ENCODE measurements around the gene H19.
A peak's percentile ranks its signal among the peaks of the same experiment; 100 is the strongest.

The H19 gene

DNA sequence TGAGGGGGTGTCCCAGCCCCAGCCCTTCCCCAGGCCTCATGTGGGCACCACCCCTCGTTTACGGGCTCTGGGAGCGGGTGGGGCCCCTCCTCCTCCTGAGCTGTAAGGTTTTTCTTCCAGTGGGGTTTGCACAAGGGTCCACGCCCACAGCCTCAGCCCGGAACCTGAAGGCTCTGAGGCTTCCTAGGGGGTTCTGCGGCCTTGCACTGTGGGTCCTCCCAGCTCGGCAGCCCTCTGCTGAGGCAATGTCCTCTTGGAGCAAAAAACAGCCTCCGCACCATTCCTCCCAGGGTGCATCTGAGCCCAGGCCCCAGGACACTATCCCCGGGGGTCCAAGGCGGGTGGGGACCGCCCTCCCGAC lies 14.1 kb downstream of the H19 start:
- no peak for DNase-seq (ENCODE audit: low spot score)
- no peak for FAIRE-seq

DNA sequence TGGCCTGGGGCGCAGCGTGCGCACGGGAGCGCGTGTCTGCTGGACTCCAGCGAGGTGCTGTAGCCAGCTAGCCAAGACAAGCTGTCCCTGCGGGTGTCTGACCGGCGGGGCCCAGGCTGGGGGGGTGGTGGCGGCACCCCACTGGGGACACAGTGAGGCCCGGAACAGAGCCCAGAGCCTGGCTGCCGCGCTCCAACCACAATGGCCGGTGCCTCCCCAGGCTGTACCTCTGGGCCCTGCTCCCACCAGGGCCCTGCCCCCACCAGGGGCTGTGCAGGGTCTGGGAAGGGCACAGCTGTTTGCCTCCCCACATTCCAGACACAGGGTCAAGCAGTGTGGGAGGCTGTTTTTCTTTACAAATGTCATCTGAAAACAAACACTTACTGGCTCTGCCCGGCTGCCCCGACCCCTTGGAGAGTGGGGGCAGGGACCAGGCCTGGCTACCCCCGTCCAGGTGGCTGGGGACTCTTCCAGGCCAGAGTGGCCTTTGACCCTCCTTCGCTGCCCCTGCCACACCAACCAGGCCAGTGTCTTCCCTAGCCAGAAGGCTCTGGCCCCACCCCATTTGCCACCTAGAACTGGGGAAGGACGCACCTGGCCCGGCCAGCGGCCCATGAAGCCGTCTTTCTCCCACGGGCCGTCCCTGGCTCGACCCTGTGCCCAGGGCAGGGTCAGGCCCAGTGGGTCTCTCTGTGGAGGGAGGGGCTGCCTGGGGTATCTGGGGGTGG lies 14.6 kb downstream of the H19 start:
- FAIRE-seq (no peak), DNase-seq (ENCODE audit: low spot score) (no peak)

DNA sequence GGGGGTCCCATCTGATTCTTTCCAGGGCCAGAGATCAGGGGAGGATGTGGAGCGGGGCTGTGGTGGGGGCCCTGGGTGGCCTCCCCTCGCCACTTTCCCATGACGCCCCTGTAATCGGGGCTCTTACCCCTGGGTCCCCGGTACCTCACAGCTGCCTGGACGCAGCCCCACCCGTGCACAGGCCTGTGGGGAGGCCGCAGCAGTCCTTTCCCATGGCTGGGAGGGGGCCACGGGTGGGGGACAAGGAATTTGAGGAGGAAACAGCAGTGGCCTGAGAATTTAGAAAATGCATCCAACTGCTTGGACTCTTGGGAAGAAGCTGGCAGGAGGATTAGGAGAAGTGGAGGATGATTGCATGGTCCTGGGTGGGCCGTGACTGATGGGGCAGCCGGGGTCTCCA lies 18.0 kb downstream of the H19 start:
- no peak for DNase-seq (ENCODE audit: low spot score)

DNA sequence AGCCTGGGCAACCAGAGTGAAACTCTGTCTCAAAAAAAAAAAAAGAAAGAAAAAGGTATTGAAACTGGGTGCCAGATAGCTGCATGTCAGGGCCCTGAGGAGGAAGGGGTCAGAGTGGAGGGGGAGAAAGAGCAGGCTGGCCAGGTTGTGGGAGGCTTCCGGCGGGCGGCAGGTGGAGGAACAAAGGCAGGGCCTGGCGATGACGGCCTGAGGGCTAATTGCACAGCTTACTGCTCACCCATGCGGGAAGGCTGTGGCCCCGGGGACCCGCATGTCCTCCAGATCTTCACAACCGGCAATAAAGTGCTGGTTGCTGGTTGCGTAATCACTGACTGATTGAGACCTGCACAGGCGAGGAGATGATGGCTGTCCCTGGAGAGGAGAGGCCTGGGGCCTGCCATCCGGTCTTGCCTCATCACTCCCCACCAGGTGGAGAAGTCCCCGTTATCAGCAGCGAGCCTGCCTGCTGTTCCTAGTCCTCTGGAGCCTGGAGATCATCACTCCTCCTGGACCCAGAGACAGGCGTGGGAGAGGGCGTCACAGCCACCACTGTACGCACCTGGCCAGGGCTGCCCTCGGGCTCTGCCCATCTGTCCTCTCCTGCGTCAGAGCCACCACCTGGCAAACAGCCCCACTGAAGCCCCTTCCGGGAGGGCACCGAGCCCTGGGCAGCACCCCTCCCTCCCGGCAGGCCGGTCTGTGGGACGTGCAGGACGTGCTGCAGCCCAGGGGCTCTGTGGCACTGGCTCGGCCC lies 18.7 kb downstream of the H19 start:
- FAIRE-seq: no peak
- DNase-seq (ENCODE audit: low spot score): no peak

More for the DNA sequence above, 18.0 kb downstream of the H19 start:
- FAIRE-seq: no peak

DNA sequence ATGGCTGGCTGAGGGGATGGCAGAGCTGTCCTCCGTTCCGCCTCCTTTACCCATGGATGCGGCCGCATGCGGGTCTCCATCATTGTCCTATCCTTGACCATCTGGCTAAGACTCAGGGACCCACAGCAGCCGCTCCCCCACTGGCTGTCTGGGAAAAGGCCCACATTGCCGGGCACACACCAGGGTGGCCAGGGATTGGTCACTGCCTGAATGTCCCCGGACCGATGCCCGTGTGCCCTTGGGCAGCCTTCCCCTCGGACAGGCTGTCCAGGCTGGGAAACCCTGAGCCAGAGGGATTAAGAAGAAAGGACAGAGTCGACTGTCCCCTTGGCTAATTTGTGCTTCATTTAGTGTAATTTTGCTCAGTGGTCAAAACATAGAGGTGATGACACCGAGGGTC lies 22.5 kb downstream of the H19 start:
- DNase-seq (ENCODE audit: low spot score): no peak
- FAIRE-seq: no peak

DNA sequence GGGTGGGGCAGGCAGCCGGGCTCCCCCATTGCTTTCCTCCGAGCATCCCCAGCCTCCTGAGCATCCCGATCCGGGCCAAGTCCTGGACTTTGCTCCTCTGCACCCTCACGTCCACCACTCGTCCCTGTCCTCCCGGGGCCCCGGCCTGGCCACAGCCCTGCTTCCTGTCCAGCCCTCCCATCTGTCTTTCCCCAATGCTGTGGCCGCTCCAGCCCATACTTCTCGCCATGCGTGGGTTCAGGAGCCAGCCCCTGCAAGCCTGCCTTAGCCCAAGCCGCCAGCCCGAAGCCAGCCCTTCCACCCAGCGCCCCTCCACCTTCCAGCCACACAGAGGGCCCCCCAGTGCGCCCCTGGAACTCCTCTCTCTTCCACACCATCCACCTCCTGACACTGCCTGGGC lies 26.7 kb downstream of the H19 start:
- FAIRE-seq: no peak
- DNase-seq (ENCODE audit: low spot score): no peak

DNA sequence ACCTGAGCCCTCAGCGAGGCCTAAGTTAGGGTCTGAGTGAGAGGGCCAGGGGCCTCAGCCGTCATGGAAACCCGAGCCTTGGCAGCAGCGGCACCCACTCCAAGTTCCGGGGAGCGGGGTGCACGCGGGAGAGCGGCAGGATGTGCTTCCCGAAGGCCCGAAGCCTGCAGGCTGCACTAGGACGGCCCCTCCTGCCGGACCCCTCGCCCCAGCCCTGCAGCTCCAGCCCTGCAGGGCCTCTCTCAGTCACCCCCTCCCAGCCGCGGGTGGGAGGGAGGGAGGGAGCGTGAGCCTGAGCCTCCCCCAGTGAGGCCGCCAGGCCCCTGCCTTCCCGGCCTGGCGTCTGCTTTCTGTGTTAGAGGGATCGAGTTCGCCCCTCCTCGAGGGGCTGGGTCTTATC lies 27.9 kb downstream of the H19 start:
- DNase-seq (ENCODE audit: low spot score): no peak
- no peak for FAIRE-seq

DNA sequence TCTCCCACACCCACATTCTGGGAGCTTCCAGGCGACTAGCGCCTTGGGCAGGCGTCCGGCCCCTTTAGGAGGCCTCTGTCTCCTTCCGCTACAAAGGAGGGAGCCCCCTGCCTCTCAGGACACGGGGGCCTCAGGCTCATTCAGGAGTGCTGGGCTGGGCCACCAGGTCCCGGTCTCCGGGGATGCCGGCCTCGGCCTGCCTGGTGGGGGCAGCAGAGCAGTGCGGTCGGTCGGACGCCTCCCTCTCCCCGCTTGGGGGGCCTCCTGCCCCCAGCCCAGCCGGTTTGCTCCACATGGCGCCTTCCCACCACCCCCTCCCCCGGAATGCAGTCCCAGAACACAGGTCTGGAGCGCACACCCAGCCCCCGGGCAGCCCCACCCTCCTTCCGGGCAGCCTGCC lies 28.6 kb downstream of the H19 start:
- no peak for DNase-seq (ENCODE audit: low spot score)
- no peak for FAIRE-seq

DNA sequence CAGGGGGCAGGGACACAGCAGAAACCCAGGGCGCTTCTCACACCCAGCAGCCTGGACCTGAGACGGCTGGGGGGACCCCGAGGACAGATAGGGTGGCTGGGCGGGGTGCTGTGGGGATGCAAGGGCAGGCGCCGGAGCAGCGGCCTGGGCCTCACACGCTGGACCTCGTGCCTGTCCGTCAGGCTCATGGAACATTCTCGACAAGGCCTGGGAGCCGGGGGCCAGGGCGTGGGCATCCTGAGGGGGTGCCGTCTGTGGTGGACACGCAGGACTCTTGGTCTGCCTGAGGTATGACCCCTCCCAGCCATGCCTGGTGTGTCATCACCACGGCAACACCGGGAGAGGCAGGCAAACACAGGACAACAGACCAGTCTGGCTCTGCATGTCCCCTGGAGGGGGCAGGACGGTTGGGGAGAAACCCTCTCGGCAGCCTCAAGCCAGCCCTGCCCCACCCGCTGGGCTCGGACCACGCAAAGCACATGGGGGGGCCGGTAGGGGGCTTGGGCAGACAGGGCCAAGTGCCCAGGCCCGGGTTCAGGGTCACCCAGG lies 29.1 kb downstream of the H19 start:
- DNase-seq (ENCODE audit: low spot score): no peak
- FAIRE-seq: peak; percentile 30

DNA sequence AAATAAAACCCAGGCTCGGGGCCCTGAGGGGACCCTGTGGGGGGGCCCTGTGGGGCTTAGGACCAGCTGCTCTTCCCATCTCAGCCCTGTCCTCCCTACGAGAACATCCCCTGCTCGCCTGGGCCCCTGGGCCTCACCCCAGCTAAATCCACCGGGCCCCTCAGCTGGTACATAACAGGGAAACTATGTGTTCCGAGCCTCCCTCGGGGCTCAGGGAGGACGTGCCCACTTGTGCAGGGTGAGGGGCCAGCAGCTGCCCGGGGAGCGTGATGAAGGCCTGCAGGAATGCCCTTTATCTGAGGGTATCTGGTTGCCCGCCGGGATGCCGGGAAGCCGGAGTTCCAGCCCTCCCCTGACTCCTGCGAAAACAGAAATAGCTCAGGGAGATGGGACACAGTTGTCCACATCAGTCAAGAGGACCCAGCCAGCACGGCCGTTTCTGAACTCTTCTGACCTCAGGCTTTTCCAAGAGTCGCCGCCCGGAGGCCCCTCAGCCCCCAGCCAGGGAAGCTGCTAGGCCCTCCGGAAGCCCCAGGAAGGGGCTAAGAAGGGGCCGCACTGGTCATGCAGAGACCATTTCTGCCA lies 29.9 kb downstream of the H19 start:
- DNase-seq (ENCODE audit: low spot score) (no peak), FAIRE-seq (no peak)

DNA sequence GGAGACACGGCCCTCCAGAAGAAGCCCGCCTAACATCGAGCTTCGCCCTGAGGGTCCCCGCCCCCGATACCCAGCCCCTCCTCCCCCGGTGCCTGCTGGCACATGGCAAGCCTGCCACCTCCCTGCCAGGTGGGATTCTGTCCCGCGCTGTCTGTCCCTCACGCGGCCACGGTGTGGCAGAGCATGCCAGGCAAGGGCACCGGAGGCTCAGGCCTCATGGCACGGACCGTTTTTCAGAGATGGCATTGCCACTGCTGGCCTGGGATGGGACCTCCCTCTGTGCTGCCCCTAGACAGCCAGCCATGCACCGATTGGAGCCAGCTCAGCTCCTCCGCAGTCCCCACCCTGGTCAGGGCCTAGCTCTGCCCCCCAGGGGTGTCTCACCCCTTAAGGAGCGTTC lies 31.1 kb downstream of the H19 start:
- FAIRE-seq (no peak), DNase-seq (ENCODE audit: low spot score) (no peak)

DNA sequence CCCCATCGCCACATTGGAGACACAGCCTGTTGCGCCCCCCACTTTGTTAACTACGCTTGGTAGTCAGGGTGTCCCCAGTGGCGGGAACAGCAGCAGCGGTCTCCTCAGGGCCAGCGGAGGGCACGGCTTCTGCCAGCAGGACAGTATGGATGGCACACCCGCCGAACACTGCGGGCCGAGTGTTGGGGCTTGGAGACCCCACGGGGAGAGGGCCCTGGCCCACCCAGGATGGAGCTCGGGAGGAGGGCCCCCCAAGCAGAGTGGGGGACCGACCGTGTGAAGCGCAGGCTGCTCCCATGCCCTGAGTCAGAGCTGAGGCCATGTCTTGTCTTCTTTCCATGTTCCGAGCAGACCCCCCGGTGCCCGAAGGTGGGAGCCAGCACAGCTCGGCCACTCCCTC lies 32.7 kb downstream of the H19 start:
- DNase-seq (ENCODE audit: low spot score): no peak
- no peak for FAIRE-seq

DNA sequence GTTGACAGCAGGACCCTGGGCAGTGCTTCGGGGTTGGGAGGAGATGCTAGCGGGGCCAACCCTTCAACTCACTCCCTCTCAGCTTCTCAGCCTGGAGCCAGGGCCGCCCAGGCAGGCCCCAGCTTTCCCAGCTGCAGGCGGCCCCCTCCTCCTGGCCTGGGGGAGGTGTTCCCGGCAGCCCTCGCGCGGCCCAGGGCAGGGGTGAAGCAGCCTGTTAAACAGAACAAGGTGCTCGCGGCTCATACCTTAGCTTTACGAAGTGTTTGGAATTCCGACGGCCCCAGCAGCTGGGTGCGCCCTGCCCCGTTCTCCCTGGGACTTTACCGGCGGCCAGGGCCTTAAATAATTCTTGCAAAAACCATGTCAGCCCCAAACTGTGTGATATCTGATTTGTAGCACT lies 33.3 kb downstream of the H19 start:
- no peak for FAIRE-seq
- no peak for DNase-seq (ENCODE audit: low spot score)

DNA sequence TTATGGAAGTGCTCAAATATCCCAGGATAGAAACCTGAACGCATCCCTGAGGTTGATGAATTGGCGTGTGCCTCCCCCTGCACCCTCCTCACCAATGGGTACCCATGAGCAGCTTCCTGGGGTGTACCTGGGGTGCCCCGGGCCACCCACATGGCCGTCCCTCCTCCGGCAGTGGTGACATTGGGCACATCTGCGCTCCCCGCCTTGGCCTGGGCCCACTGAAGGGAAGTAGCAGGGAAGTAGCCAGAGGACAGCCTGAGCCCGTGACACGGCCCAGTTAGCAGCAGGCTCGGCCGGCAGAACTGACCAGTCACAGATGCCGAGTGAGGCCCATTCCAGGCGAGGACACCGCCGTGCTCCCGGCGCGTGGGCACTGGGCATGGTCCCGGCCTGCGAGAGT lies 33.8 kb downstream of the H19 start:
- FAIRE-seq: no peak
- no peak for DNase-seq (ENCODE audit: low spot score)

DNA sequence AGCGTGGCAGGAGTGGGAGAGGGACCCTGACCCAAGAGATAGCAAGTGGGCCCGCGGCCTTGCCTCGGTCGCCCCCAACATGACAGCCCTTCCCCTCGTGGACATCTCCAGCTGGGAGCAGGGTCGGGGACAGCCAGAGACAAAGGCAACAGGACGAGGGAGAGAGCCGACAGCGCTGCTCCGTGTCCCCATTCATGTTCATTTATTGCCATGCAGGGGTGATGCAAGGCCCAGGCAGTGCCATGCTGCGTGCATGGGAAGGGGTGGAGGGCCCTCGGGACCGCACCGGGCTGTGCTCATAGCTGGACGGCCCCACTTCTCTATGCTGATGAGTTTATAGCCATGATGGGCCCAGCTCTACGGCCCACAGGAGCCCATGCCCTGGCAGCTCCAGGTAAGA lies 37.9 kb downstream of the H19 start:
- FAIRE-seq (no peak), DNase-seq (ENCODE audit: low spot score) (no peak)

DNA sequence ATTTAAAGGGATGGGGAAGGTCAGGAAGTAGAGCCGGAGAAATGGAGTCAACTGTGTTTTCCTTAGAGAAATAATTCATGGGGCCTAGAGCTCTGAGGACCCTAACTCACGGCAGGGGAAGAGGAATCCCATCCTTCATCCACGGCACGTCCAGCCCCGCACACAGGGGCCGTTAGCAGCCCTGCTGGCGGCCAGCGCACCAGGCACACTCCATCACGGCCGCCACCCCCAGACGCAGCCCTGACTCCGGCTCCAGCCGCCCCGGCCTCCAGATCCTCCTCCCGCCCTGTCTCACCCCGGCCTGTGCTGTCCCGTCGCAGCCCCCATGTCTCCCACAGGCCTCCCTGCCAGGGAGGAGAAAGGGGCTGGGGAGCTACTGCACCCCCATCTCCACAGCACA lies 39.3 kb downstream of the H19 start:
- FAIRE-seq: no peak
- DNase-seq (ENCODE audit: low spot score): no peak

DNA sequence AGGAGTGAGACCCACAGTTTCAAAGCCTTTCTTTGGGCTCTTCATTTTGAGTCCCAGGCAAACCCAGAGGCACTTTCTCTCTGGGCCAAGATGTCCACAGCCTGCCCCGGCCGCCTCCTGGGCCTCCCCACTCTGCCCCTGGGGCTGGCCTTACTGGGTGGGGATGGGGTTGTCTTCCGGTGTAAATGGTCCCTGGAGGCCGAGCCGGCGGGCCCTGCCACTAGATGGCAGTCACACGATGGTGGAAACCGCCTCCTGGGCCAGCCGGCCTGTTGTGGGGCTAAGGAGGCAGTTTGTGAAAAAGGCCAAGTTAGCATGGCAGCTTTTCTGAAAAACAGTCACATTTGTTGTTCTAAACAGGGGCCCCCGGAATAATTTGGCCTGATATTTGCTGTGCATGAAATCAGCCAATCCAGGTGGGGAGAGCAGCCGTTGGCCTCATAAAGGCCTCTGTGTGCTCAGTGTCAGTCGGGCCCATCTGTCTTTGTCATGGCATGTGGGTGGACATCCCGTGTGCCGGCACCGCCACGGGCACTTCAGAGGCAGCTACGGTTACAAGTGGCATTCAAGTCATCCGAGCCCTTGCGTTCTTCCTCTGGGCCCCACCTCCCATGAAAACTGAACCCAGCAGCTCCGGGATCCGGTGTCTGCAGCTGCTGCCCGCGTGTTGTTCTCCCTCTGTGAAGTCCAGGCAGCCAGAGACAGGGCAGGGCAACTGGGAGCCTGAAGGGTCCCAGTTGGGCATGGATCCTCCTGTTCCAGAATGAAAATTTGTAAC lies 44.0 kb downstream of the H19 start:
- no peak for FAIRE-seq
- DNase-seq (ENCODE audit: low spot score): no peak

DNA sequence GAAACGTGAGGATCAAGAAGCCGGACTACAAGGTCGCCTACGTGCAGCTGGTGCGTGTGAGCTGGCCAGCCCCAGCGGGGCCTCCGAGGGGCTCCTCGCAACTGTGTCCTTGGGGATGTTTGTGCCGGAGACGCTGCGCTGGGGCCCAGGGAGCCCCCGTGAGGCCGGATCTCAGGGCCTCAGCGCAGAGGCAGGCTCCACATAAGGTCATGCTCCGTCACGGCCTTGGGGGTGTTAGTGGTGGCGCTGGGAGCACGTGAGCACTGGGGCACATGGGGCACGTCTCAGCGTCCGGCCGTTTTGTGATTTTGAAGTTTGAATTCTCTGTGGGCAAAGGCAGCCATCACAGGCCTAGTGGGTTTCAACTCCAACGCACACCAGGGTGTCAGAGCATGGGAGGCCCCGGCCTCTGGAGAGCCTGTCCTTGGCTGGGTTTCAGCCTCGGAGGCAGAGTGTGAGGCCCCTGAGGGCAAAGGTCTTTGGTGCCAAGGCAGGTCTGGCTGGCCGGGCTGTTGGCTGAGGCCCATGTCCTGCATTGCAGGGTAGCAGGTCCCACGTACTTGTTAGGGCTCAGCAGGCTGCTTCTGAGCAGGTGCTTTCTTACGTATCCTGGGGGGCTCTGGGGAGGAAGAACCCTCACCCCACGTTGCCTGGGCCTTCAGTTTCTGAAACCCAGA lies 44.7 kb downstream of the H19 start:
- DNase-seq (ENCODE audit: low spot score) (no peak), FAIRE-seq (no peak)

DNA sequence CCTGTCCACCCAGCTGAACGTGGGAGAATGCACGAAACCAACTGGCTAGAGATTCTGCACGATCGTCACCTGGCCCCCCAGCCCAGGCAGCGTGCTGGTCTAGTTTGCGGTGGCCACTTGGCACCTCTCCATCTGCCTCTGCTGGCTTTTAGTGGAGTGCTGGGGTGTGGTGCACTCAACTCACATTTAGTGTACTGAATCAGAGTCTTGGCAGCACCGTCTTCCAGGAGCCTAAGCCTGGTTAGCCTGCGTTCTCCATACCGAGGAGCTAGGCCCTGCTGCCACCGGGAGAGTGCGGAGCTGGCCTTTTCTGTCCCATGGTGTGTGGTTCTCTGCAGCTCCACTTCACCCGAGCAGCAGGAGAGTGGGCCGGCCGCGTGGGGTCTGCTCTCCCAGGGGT lies 47.7 kb downstream of the H19 start:
- no peak for DNase-seq (ENCODE audit: low spot score)
- FAIRE-seq: no peak

DNA sequence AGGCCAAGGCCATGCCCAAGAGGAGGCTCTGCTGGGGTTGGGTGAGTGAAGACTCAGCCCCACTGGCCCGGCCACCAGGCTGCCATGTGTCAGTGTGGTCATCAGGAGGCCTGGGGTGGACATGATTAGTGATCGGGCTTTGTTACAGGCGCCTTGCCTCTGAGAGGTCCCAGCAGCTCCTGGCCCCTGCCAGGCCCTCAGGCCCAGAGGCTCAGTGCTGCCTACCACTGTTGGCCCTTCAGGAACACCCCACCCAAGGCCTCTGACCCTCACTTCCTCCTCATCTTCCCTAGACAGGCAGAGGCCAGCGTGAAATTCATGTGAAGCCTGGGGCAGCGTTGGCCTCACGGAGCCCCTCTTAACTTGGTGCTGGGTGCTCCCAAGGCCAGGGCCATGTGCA lies 48.3 kb downstream of the H19 start:
- FAIRE-seq (no peak), DNase-seq (ENCODE audit: low spot score) (no peak)

DNA sequence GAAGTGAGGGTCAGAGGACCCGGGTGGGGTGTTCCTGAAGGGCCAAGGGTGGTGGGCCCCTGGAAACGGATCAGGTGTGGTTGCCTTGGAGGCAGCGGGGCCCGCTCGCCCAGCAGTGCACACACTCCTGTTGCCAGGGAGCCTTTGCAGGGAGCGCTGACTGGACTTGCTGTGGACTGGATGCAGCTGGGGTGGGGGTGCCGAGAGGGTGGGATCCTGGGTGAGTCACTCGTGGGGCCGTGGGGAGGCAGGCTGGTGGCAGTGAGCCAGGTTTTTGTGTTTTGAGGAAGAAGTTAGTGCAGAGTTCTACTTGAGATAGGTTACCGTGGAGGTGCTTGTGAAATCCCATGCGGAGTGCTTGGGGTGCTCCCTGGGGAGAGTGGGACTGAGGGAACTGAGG lies 49.3 kb downstream of the H19 start:
- FAIRE-seq: no peak
- DNase-seq (ENCODE audit: low spot score): no peak

Data from urothelium cell line (cell line).